GM18861 (cell line): ENCODE measurements around the gene PRPF6.
"Not testable (repeated sequence)": the region's sequence is repeated elsewhere in the genome, so short reads cannot be mapped to it uniquely, and the experiment has no call there.

Experiments used
- ATAC-seq: cut with Tn5 transposase; IDR thresholded peaks from one replicate; pipeline ENCODE4 v1.9.1; 2021; ENCODE audit not compliant: unreplicated experiment

Gene PRPF6

GRCh38 chr20:63972312-63973159 is 8.4 kb upstream of the PRPF6 start:
- ATAC-seq = no peak

- ATAC-seq = no peak
Observed at GRCh38 chr20:63973160-63973479, 7.8 kb upstream of the PRPF6 start.

- ATAC-seq = no peak
Observed at GRCh38 chr20:63973636-63974401, 7.1 kb upstream of the PRPF6 start.

- ATAC-seq = no peak
Observed at GRCh38 chr20:63974402-63975200, 6.3 kb upstream of the PRPF6 start.

- ATAC-seq = not testable (repeated sequence)
Observed at GRCh38 chr20:63976511-63976910, 4.4 kb upstream of the PRPF6 start.

- ATAC-seq = no peak
Observed at GRCh38 chr20:63976980-63977738, 3.8 kb upstream of the PRPF6 start.

- ATAC-seq = no peak
Observed at GRCh38 chr20:63977739-63978276, 3.1 kb upstream of the PRPF6 start.

- ATAC-seq = no peak
Observed at GRCh38 chr20:63978319-63979228, 2.4 kb upstream of the PRPF6 start.

GRCh38 chr20:63979229-63979556 is 1.7 kb upstream of the PRPF6 start:
- no peak for ATAC-seq

GRCh38 chr20:63979557-63980316 is 1.2 kb upstream of the PRPF6 start, which contains the start of gene SAMD10:
TSS of gene SAMD10 (minus strand) at chr20:63979642. CDS start at chr20:63979467, 175 bp downstream.
- no peak for ATAC-seq

GRCh38 chr20:63980317-63980805 is 571 bp upstream of the PRPF6 start:
- ATAC-seq = peak; percentile 1

GRCh38 chr20:63982937-63983336 is 2.0 kb downstream of the PRPF6 start:
- ATAC-seq = no peak

- no peak for ATAC-seq
Observed at GRCh38 chr20:64000906-64001305, 20.0 kb downstream of the PRPF6 start.

GRCh38 chr20:64001607-64002011 is 20.7 kb downstream of the PRPF6 start:
- ATAC-seq = no peak

GRCh38 chr20:64003960-64004725 is 23.2 kb downstream of the PRPF6 start:
- no peak for ATAC-seq

- no peak for ATAC-seq
Observed at GRCh38 chr20:64005394-64005793, 24.5 kb downstream of the PRPF6 start.

- ATAC-seq = no peak
Observed at GRCh38 chr20:64006490-64006889, 25.6 kb downstream of the PRPF6 start.

- no peak for ATAC-seq
Observed at GRCh38 chr20:64006902-64007301, 26.0 kb downstream of the PRPF6 start.
